A673 (cell line): Measurements from ENCODE around the gene YJU2.

Source experiments
- EZH2 ChIP-seq: fragments of 200-600 bp; sonication (generic); IDR thresholded peaks from 2 replicates; pipeline ENCODE4 v1.6.1; 2017; ENCODE audit warnings: borderline replicate concordance, low read depth, mild to moderate bottlenecking, mixed read lengths, antibody characterized with exemption, low read length; ENCODE audit not compliant: poor library complexity, severe bottlenecking
- TF ChIP-seq, protein P1 (sequence below): fragments of 300-800, 200-600 bp; sonication (generic); conservative IDR thresholded peaks from 2 replicates; pipeline ENCODE4 v1.5.1; 2017; ENCODE audit warnings: low read depth, mild to moderate bottlenecking, antibody characterized with exemption, low read length, moderate library complexity, mixed read lengths

DNA sequence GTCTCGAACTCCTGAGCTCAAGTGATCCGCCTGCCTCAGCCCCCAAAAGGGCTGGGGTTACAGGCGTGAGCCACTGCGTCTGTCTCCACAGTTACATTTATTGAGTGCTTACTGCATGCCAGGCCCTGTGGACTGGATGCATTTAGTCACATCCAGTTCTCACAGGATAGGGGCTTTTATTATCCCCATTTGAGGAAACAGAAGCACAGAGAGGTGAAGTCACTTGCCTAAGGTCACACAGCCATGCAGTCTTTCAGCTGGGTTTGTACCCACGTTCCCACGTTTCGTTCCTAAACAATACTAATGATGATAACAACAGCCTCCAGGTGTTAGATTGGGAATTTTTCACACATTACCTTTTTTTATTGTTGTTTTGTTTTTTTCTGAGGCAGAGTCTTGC lies 26.7 kb upstream of the YJU2 start:
- TF ChIP-seq, protein P1, sequence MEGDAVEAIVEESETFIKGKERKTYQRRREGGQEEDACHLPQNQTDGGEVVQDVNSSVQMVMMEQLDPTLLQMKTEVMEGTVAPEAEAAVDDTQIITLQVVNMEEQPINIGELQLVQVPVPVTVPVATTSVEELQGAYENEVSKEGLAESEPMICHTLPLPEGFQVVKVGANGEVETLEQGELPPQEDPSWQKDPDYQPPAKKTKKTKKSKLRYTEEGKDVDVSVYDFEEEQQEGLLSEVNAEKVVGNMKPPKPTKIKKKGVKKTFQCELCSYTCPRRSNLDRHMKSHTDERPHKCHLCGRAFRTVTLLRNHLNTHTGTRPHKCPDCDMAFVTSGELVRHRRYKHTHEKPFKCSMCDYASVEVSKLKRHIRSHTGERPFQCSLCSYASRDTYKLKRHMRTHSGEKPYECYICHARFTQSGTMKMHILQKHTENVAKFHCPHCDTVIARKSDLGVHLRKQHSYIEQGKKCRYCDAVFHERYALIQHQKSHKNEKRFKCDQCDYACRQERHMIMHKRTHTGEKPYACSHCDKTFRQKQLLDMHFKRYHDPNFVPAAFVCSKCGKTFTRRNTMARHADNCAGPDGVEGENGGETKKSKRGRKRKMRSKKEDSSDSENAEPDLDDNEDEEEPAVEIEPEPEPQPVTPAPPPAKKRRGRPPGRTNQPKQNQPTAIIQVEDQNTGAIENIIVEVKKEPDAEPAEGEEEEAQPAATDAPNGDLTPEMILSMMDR, result no peak
- no peak for TF ChIP-seq EZH2
